PC-9 (cell line): ENCODE measurements around the gene BACH1. TPM values are rescaled to one million over a fixed set of nuclear protein-coding genes. Genes with fewer than 3 reads are reported as not detected.
A peak's percentile ranks its signal among the peaks of the same experiment; 100 is the strongest.

Source experiments
- BruUV-seq: library from RNA; stranded (reverse); fragments of 400-500 nt; replicated peaks from 2 replicates; lab custom pipeline; 2021; lab: Mats Ljungman, UMichigan
- CTCF ChIA-PET: fragments of 300-600 bp; sonication (Branson Sonifier 250); formaldehyde crosslinking; loops from one replicate; lab custom pipeline; 2022; ENCODE audit warnings: antibody characterized with exemption; lab: Charles Lee
- POLR2A ChIA-PET: fragments of 300-600 bp; sonication (Branson Sonifier 250); formaldehyde crosslinking; loops from one replicate; lab custom pipeline; 2022; ENCODE audit warnings: antibody characterized with exemption; ENCODE audit not compliant: unreplicated experiment; lab: Charles Lee
- DNase-seq, 2 experiments: peaks; one replicate each; pipeline versions ENCODE4 v3.0.0 to v3.0.0-alpha.2; 2015 to 2022; ENCODE audit warnings: mixed read lengths in 1 of 2
- H2AFZ ChIP-seq: fragments of 200-600 bp; sonication (generic); 2 replicates; pipeline ENCODE4 v1.8.1; 2017; ENCODE audit warnings: antibody characterized with exemption
- H3F3A ChIP-seq: fragments of 200-600 bp; sonication (generic); 2 replicates; pipeline ENCODE4 v1.8.1; 2017; ENCODE audit warnings: antibody characterized with exemption, mild to moderate bottlenecking, low read depth; ENCODE audit not compliant: insufficient read depth
- H3K27ac ChIP-seq: fragments of 200-600 bp; sonication (generic); 2 replicates; pipeline ENCODE4 v1.6.1; 2016; ENCODE audit warnings: mixed run types
- H3K27me3 ChIP-seq: fragments of 200-600 bp; sonication (generic); 2 replicates; pipeline ENCODE4 v1.6.1; 2016; ENCODE audit warnings: low read depth, mixed run types; ENCODE audit not compliant: insufficient read depth
- H3K36me3 ChIP-seq: fragments of 200-600 bp; sonication (generic); 2 replicates; pipeline ENCODE4 v1.6.1; 2016; ENCODE audit warnings: low read depth, mixed run types
- H3K4me1 ChIP-seq: fragments of 200-600 bp; sonication (generic); replicated peaks from 2 replicates; pipeline ENCODE4 v1.6.1; 2016; ENCODE audit warnings: mixed run types; ENCODE audit not compliant: insufficient read depth
- H3K4me2 ChIP-seq: fragments of 200-600 bp; sonication (generic); 2 replicates; pipeline ENCODE4 v1.6.1; 2017; ENCODE audit warnings: mixed run types
- H3K4me3 ChIP-seq: fragments of 200-600 bp; sonication (generic); 2 replicates; pipeline ENCODE4 v1.6.1; 2016; ENCODE audit warnings: mixed run types
- H3K79me2 ChIP-seq: fragments of 200-600 bp; sonication (generic); 2 replicates; pipeline ENCODE4 v1.6.1; 2017; ENCODE audit warnings: low read depth, mixed run types
- H3K9me2 ChIP-seq: fragments of 200-600 bp; sonication (generic); 2 replicates; pipeline ENCODE4 v1.8.1; 2017; ENCODE audit warnings: mild to moderate bottlenecking; ENCODE audit not compliant: insufficient read depth
- H3K9me3 ChIP-seq: fragments of 200-600 bp; sonication (generic); 2 replicates; pipeline ENCODE4 v1.8.1; 2016; ENCODE audit warnings: low read depth; ENCODE audit not compliant: insufficient read depth
- H4K20me1 ChIP-seq: fragments of 200-600 bp; sonication (generic); 2 replicates; pipeline ENCODE4 v1.8.1; 2017; ENCODE audit not compliant: insufficient read depth
- EZH2 ChIP-seq: fragments of 200-600 bp; sonication (generic); IDR thresholded peaks from 2 replicates; pipeline ENCODE4 v1.8.0; 2017; ENCODE audit warnings: antibody characterized with exemption, low read depth
- intact Hi-C: fragments of 100-400 bp; cut with micrococcal nuclease; formaldehyde crosslinking; loops from one replicate; pipeline ENCODE4 v1.10.0; 2022; ENCODE audit not compliant: unreplicated experiment
- total RNA-seq: library from RNA; stranded (reverse); gene quantifications from 2 replicates; pipeline ENCODE4 v1.2.3, GENCODE V29; 2021
- TF ChIP-seq, protein P1 (sequence below): fragments of 200-600 bp; sonication (generic); conservative IDR thresholded peaks from 2 replicates; pipeline ENCODE4 v1.6.1; 2017; ENCODE audit warnings: mixed run types, antibody characterized with exemption, mild to moderate bottlenecking, moderate library complexity

The BACH1 gene
- total RNA-seq, 1 experiment from 2014 or later: 39.9 TPM

DNA sequence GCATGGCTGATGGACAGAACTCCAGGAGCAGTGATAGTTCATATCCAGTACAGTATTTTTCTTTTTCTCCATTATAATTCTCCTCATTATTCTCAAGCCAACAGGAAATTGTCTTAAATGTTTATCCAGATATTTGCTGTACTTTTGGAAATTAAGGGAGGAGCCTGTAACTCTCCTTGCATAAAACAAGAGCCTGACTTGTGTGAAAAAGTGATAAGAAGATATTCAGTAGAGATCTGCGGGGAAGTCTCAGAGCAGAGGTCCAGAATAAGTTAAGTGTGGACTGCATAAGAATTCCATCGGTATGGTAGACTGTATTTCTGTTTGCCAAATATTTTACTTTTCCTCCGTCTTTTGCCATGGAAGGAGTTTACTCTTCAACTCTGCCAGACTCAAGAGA, 70.2 kb downstream of the BACH1 start:
- Histone ChIP-seq H3K9me2 (no peaks in the 10 kb centered on the region), H3K79me2 (no peaks in the 10 kb centered on the region), H3K27me3 (no peaks in the 10 kb centered on the region), H4K20me1 (no peaks in the 10 kb centered on the region), H3F3A (no peaks in the 10 kb centered on the region), H3K4me2 (no peak overlapping the region), H3K36me3 (no peaks in the 10 kb centered on the region), H3K4me3 (no peak overlapping the region), H2AFZ (no peak overlapping the region), H3K27ac (no peak overlapping the region), H3K4me1 (no peaks in the 10 kb centered on the region), H3K9me3 (no peaks in the 10 kb centered on the region)
- TF ChIP-seq, protein P1, sequence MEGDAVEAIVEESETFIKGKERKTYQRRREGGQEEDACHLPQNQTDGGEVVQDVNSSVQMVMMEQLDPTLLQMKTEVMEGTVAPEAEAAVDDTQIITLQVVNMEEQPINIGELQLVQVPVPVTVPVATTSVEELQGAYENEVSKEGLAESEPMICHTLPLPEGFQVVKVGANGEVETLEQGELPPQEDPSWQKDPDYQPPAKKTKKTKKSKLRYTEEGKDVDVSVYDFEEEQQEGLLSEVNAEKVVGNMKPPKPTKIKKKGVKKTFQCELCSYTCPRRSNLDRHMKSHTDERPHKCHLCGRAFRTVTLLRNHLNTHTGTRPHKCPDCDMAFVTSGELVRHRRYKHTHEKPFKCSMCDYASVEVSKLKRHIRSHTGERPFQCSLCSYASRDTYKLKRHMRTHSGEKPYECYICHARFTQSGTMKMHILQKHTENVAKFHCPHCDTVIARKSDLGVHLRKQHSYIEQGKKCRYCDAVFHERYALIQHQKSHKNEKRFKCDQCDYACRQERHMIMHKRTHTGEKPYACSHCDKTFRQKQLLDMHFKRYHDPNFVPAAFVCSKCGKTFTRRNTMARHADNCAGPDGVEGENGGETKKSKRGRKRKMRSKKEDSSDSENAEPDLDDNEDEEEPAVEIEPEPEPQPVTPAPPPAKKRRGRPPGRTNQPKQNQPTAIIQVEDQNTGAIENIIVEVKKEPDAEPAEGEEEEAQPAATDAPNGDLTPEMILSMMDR: no peak
- TF ChIP-seq EZH2: no peak
- POLR2A ChIA-PET: no interaction called here
- CTCF ChIA-PET: no interaction called here
- DNase-seq: no peak
- intact Hi-C loops: no loop called here
- BruUV-seq: no TSS peak

DNA sequence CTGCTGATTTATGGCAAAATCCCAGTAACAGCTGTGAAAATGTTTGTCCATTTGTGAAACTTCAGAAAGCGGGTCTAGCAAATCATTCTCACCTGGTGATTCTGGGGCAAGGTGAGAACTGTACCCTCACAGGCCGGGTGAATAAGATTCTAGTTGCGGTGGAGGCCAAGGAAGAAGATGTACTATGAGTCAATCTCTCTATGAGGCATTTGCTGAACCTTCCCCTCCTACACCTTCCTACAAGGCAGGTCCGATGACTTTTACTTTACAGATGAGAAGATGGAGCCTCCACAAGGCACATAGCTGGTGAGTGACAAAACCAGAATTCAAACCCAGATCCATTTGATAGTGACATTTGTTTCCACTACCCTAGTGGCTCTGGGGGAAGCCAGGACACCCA, 72.7 kb downstream of the BACH1 start:
- Histone ChIP-seq H3K27ac (no peak overlapping the region), H3K36me3 (no peaks in the 10 kb centered on the region), H3K4me3 (no peak overlapping the region), H3F3A (no peaks in the 10 kb centered on the region), H4K20me1 (no peaks in the 10 kb centered on the region), H2AFZ (no peak overlapping the region), H3K4me2 (no peak overlapping the region), H3K9me3 (no peaks in the 10 kb centered on the region), H3K9me2 (no peaks in the 10 kb centered on the region), H3K4me1 (no peaks in the 10 kb centered on the region), H3K79me2 (no peaks in the 10 kb centered on the region), H3K27me3 (no peaks in the 10 kb centered on the region)
- TF ChIP-seq, protein P1: no peak
- no peak for TF ChIP-seq EZH2
- ChIA-PET CTCF (interaction anchor here (0.6 to 1.5 kb wide), 2 partner anchors 281 to 787 kb away, joined by 3 to 4 read pairs; no protein-coding TSS in a partner anchor), POLR2A (interaction anchor here (0.7 kb wide), 1 partner anchor 296 kb away, joined by 3 read pairs; no protein-coding TSS in a partner anchor)
- no peak for DNase-seq
- no TSS peak for BruUV-seq
- intact Hi-C loops: no loop called here

DNA sequence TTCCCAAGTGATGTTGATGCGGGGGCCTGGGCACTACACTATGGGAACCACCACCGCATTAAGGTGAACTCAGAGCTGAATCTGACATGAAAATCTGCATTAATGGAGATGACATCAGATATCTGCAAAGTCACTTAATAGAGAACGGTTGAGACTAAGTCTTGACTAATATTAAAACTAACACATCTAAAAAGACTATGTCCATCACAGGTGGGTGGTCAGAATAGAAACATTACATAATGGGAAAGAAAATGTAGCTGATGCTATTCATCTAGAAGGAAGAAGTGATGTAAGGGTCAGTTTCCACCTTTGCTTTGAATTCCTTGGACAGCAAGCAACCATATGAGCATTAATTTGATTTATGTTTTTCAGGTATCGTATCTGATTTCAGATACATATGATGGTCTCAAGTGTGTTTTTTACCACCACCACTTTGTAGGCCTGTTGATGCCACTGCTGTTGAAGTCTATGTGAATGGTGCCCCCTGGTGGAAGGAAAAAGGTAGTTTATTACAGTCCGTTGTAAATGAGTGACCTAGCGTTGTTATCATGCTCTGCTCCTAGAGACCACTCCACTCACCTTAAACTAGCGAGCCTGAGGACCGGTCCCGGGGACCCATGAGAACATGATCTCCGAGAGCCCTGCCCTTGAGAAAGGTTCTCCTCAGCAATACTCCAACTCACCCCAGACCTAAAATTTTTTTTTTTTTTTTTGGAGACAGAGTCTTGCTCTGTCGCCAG, 73.5 kb downstream of the BACH1 start:
- intact Hi-C loops: loop anchor here (1.0 kb wide), 1 partner anchor 282 kb away; no protein-coding TSS in a partner anchor

More for the DNA sequence above, 73.5 kb downstream of the BACH1 start:
- Histone ChIP-seq H3K36me3 (no peaks in the 10 kb centered on the region), H3K4me2 (no peak overlapping the region), H3K4me3 (no peak overlapping the region), H3K27me3 (no peaks in the 10 kb centered on the region), H3K79me2 (no peaks in the 10 kb centered on the region), H4K20me1 (no peaks in the 10 kb centered on the region), H3K4me1 (no peaks in the 10 kb centered on the region), H3K27ac (no peak overlapping the region), H3K9me2 (no peaks in the 10 kb centered on the region), H3K9me3 (no peaks in the 10 kb centered on the region), H3F3A (no peaks in the 10 kb centered on the region), H2AFZ (no peak overlapping the region)
- peak; percentile 28 to 51 for DNase-seq
- no peak for TF ChIP-seq EZH2
- TF ChIP-seq, protein P1: peak; percentile 78
- ChIA-PET POLR2A (no interaction called here), CTCF (interaction anchor here (0.6 to 1.5 kb wide), 3 partner anchors 282 to 786 kb away, joined by 3 to 5 read pairs (median 4); no protein-coding TSS in a partner anchor)
- no TSS peak for BruUV-seq
